Activated T-cell treated with anti-CD3 and anti-CD28 coated beads, Interleukin-2, amount 50 U/mL, for 4 hours (primary cell): ENCODE results near the gene PDE10A. TPM values are rescaled to one million over a fixed set of nuclear protein-coding genes. Genes with fewer than 3 reads are reported as not detected.
"Not testable (repeated sequence)": the region's sequence is repeated elsewhere in the genome, so short reads cannot be mapped to it uniquely, and the experiment has no call there.

ENCODE experiments used
- ATAC-seq, 2 donors: fragments of 200-7000 bp; cut with Tn5 transposase; one replicate each; pipeline ENCODE4 v1.10.0; 2021
- DNase-seq: peaks from one replicate; pipeline ENCODE4 v3.0.0-alpha.2; 2020
- H3K27me3 Mint-ChIP-seq: one replicate; pipeline ENCODE4 v1.8.0; 2021; ENCODE audit warnings: low read depth, mixed read lengths
- H3K36me3 Mint-ChIP-seq: one replicate; pipeline ENCODE4 v1.8.0; 2022; ENCODE audit warnings: mixed read lengths; ENCODE audit not compliant: insufficient read depth
- H3K4me1 Mint-ChIP-seq: one replicate; pipeline ENCODE4 v1.8.0; 2021; ENCODE audit warnings: low read depth, mixed read lengths
- H3K4me3 Mint-ChIP-seq: one replicate; pipeline ENCODE4 v1.8.0; 2021; ENCODE audit warnings: mild to moderate bottlenecking, moderate library complexity, mixed read lengths
- H3K9me3 Mint-ChIP-seq: one replicate; pipeline ENCODE4 v1.8.0; 2021; ENCODE audit warnings: mixed read lengths
- total RNA-seq, 3 donors: library from RNA; stranded (reverse); gene quantifications; one replicate each; pipeline ENCODE4 v1.2.1, GENCODE V29; 2021

PDE10A gene
- total RNA-seq, 3 donors from 2014 or later: 0.03 to 0.08 TPM; not detected in 1

GRCh38 chr6:165559632-165560031, 103.4 kb downstream of the PDE10A start:
- Mint-ChIP-seq H3K9me3 (peaks cover 13% of the 10 kb centered on the region), H3K4me3 (no peak overlapping the region), H3K27me3 (no peaks in the 10 kb centered on the region), H3K36me3 (no peaks in the 10 kb centered on the region), H3K4me1 (no peaks in the 10 kb centered on the region)
- DNase-seq (no peak), ATAC-seq (no peak)

- not testable (repeated sequence) for H3K4me3 Mint-ChIP-seq, DNase-seq, ATAC-seq, H3K27me3 Mint-ChIP-seq, H3K36me3 Mint-ChIP-seq, H3K4me1 Mint-ChIP-seq
- H3K9me3 Mint-ChIP-seq: peaks cover 17% of the 10 kb centered on the region
These were observed 104.9 kb downstream of the PDE10A start for GRCh38 chr6:165558097-165558496.

GRCh38 chr6:165557674-165558073, 105.4 kb downstream of the PDE10A start:
- Mint-ChIP-seq H3K9me3 (peaks cover 17% of the 10 kb centered on the region), H3K27me3 (no peaks in the 10 kb centered on the region), H3K36me3 (no peaks in the 10 kb centered on the region), H3K4me3 (no peak overlapping the region), H3K4me1 (no peaks in the 10 kb centered on the region)
- no peak for DNase-seq
- ATAC-seq: no peak

- Mint-ChIP-seq H3K9me3 (peaks cover 16% of the 10 kb centered on the region), H3K27me3 (no peaks in the 10 kb centered on the region), H3K4me1 (no peaks in the 10 kb centered on the region), H3K4me3 (no peak overlapping the region), H3K36me3 (no peaks in the 10 kb centered on the region)
- DNase-seq (no peak), ATAC-seq (no peak)
These were observed 106.8 kb downstream of the PDE10A start for GRCh38 chr6:165556116-165556843.

GRCh38 chr6:165554644-165555043, 108.4 kb downstream of the PDE10A start:
- not testable (repeated sequence) for ATAC-seq, H3K36me3 Mint-ChIP-seq, H3K9me3 Mint-ChIP-seq, H3K4me1 Mint-ChIP-seq, H3K4me3 Mint-ChIP-seq, H3K27me3 Mint-ChIP-seq, DNase-seq

GRCh38 chr6:165552248-165552736, 110.7 kb downstream of the PDE10A start:
- DNase-seq (no peak), ATAC-seq (no peak)
- Mint-ChIP-seq H3K27me3 (no peaks in the 10 kb centered on the region), H3K4me3 (no peak overlapping the region), H3K9me3 (peaks cover 5% of the 10 kb centered on the region), H3K4me1 (no peaks in the 10 kb centered on the region), H3K36me3 (no peaks in the 10 kb centered on the region)

- no peak for DNase-seq
- H3K27me3 Mint-ChIP-seq: no peaks in the 10 kb centered on the region
- H3K9me3 Mint-ChIP-seq: peaks cover 5% of the 10 kb centered on the region
- no peaks in the 10 kb centered on the region for H3K36me3 Mint-ChIP-seq
- ATAC-seq: no peak
- H3K4me1 Mint-ChIP-seq: no peaks in the 10 kb centered on the region
- no peak overlapping the region for H3K4me3 Mint-ChIP-seq
These were observed 111.2 kb downstream of the PDE10A start for GRCh38 chr6:165551828-165552227.

GRCh38 chr6:165548450-165548849, 114.6 kb downstream of the PDE10A start:
- no peak for ATAC-seq
- Mint-ChIP-seq H3K27me3 (no peaks in the 10 kb centered on the region), H3K4me3 (no peak overlapping the region), H3K9me3 (no peaks in the 10 kb centered on the region), H3K36me3 (no peaks in the 10 kb centered on the region), H3K4me1 (no peaks in the 10 kb centered on the region)
- no peak for DNase-seq

GRCh38 chr6:165545806-165546205, 117.2 kb downstream of the PDE10A start:
- H3K9me3 Mint-ChIP-seq: no peaks in the 10 kb centered on the region
- no peaks in the 10 kb centered on the region for H3K36me3 Mint-ChIP-seq
- no peaks in the 10 kb centered on the region for H3K27me3 Mint-ChIP-seq
- H3K4me3 Mint-ChIP-seq: no peak overlapping the region
- DNase-seq (no peak), ATAC-seq (no peak)
- no peaks in the 10 kb centered on the region for H3K4me1 Mint-ChIP-seq

GRCh38 chr6:165543781-165544180, 119.3 kb downstream of the PDE10A start:
- DNase-seq: no peak
- no peaks in the 10 kb centered on the region for H3K36me3 Mint-ChIP-seq
- no peaks in the 10 kb centered on the region for H3K9me3 Mint-ChIP-seq
- H3K27me3 Mint-ChIP-seq: no peaks in the 10 kb centered on the region
- ATAC-seq: no peak
- H3K4me3 Mint-ChIP-seq: no peak overlapping the region
- H3K4me1 Mint-ChIP-seq: no peaks in the 10 kb centered on the region

- no peaks in the 10 kb centered on the region for H3K27me3 Mint-ChIP-seq
- H3K36me3 Mint-ChIP-seq: no peaks in the 10 kb centered on the region
- H3K4me3 Mint-ChIP-seq: no peak overlapping the region
- ATAC-seq: no peak
- no peak for DNase-seq
- no peaks in the 10 kb centered on the region for H3K4me1 Mint-ChIP-seq
- H3K9me3 Mint-ChIP-seq: no peaks in the 10 kb centered on the region
These were observed 126.1 kb downstream of the PDE10A start for GRCh38 chr6:165536911-165537310.

GRCh38 chr6:165519316-165519715, 143.7 kb downstream of the PDE10A start:
- no peaks in the 10 kb centered on the region for H3K27me3 Mint-ChIP-seq
- H3K4me3 Mint-ChIP-seq: no peak overlapping the region
- H3K36me3 Mint-ChIP-seq: no peaks in the 10 kb centered on the region
- no peaks in the 10 kb centered on the region for H3K4me1 Mint-ChIP-seq
- DNase-seq: no peak
- H3K9me3 Mint-ChIP-seq: no peaks in the 10 kb centered on the region
- no peak for ATAC-seq

- Mint-ChIP-seq H3K9me3 (no peaks in the 10 kb centered on the region), H3K4me1 (no peaks in the 10 kb centered on the region), H3K36me3 (no peaks in the 10 kb centered on the region), H3K4me3 (no peak overlapping the region), H3K27me3 (no peaks in the 10 kb centered on the region)
- ATAC-seq (no peak), DNase-seq (no peak)
These were observed 146.9 kb downstream of the PDE10A start for GRCh38 chr6:165515963-165516624.

GRCh38 chr6:165514621-165515020, 148.4 kb downstream of the PDE10A start:
- ATAC-seq: no peak
- no peaks in the 10 kb centered on the region for H3K36me3 Mint-ChIP-seq
- H3K4me3 Mint-ChIP-seq: no peak overlapping the region

GRCh38 chr6:165511807-165512206, 151.2 kb downstream of the PDE10A start:
- no peaks in the 10 kb centered on the region for H3K27me3 Mint-ChIP-seq
- DNase-seq: no peak
- H3K4me1 Mint-ChIP-seq: no peaks in the 10 kb centered on the region
- no peaks in the 10 kb centered on the region for H3K9me3 Mint-ChIP-seq
- H3K36me3 Mint-ChIP-seq: no peaks in the 10 kb centered on the region
- peak in 1 of 2 donors; percentile 23 for ATAC-seq
- H3K4me3 Mint-ChIP-seq: no peak overlapping the region

More at GRCh38 chr6:165514621-165515020, 148.4 kb downstream of the PDE10A start:
- Mint-ChIP-seq H3K9me3 (no peaks in the 10 kb centered on the region), H3K27me3 (no peaks in the 10 kb centered on the region), H3K4me1 (no peaks in the 10 kb centered on the region)
- no peak for DNase-seq
